Subcutaneous adipose tissue (tissue), 4 donors: Measurements from ENCODE around the gene PDF. TPM values are rescaled to one million over a fixed set of nuclear protein-coding genes. Genes with fewer than 3 reads are reported as not detected.

Experiments used
- CTCF ChIP-seq: fragments of 450-650 bp; IDR thresholded peaks from one replicate; pipeline ENCODE4 v1.5.1; 2016; ENCODE audit warnings: low read depth, mild to moderate bottlenecking, control low read depth, antibody characterized with exemption, moderate library complexity
- total RNA-seq, 4 donors: library from RNA; depleted of rRNA; stranded (reverse); fragments of >200 nt; gene quantifications; one replicate each; pipeline ENCODE4 v1.1.0, GENCODE V29; 2016

PDF gene
- total RNA-seq, 4 donors from 2014 or later = 5.9 to 24.3 (median 8.3) TPM

DNA sequence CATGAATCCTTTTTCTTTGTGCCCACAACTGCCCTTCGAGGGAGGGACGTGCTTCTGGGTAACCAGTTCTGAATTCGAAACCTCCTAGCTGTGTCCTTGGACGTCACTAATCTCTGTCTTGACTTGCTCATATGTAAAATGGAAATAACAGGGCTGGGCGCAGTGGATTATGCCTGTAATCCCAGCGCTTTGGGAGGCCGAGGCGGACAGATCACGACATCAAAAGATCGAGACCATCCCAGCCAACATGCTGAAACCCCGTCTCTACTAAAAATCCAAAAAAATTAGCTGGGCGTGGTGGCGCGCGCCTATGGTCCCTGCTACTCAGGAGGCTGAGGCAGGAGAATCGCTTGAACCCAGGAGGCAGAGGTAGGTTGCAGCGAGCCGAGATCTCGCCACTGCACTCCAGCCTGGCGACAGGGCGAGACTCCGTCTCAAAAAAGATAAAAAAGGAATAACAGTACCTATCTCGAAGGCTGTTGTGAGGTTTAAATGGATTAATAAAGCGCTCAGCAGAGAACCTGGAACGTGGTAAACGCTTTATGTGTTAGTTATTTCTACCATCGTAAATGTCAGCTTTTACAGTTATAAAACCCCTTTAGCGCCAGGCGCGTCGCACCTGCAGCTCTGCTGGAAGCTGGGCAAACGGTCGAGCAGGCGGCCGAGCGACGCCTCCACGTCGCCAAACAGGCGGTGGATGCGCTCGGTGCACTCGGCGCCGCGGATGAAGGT is 8.3 kb upstream of the PDF start:
- no peak for TF ChIP-seq CTCF

DNA sequence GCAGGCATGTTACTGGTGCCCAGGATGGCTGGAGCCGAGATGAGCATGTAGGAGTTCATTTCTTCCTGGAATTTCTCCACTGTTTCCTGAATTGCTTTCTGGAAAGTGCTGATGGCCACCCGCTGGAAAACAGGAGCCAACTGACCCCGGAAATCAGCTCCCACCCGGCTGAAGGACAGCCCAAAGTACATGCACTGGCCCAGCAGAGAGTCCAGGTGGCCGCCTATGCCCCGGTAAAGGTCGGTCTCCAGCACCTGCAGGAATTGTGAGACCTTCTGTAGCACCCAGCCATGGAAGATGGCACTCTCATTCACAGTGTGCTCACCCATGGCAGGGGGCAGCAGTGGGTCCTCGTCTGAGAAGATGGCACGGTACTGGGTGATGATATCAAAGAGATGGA is 4.3 kb upstream of the PDF start:
- no peak for TF ChIP-seq CTCF

GRCh38 chr16:69329369-69330285 is 761 bp downstream of the PDF start:
- TF ChIP-seq CTCF = no peak

DNA sequence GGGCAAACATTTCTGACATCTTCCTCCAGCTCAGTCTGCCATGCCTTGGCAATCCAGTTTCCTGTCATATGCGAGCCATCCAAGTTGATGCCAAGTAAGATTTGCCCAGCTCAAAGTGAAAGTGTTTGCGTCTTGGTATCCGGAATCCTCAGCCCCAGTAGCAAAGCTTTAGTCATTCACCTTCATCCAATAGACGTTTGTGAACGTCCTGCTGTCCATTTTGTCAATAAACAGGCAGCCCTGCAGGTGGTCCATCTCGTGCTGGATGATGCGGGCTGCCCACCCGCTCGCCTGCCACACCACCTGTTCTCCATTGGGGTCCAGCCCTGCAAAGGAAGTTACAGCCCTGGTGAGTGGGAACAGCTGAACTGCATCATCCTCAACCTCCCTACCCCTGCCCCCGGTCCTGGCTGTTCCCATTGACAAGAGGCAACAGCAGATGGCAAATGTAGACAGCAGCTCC is 1.5 kb downstream of the PDF start:
- TF ChIP-seq CTCF = no peak

DNA sequence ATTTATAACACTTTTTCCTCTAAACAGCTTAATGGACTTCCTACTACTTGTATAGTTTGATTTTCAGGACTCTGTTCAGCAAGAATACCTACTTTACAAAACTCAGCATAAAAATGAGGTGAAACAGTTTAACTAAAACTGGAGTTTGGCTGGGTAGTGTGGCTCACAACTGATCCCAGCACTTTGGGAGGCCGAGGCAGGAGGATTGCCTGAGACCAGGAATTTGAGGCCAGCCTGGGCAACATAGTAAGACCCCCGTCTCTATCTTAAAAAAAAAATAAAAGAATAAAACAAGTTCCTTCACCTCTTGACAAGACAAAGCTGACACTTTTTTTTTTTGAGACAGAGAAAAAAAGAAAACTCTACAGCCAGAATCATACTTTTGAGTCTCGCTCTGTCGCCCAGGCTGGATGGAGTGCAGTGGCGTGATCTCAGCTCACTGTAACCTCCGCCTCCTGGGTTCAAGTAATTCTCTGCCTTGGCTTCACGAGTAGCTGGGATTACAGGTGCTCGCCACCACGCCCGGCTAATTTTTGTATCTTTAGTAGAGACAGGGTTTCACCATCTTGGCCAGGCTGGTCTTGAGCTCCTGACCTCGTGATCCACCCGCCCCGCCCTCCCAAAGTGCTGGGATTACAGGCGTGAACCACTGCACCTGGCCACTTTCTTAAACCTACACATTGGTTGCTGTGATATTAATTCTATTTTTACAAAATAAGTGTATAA is 2.6 kb downstream of the PDF start:
- no peak for TF ChIP-seq CTCF

- TF ChIP-seq CTCF = no peak
These were observed 4.1 kb downstream of the PDF start for GRCh38 chr16:69326172-69326873.
